H1 (cell line): ENCODE measurements around the gene SIRT5. TPM values are rescaled to one million over a fixed set of nuclear protein-coding genes. Genes with fewer than 3 reads are reported as not detected.

ENCODE experiments used
- ATF3 ChIP-seq: IDR thresholded peaks from 2 replicates; pipeline ENCODE4 v1.6.1; 2011; ENCODE audit warnings: low read depth, mild to moderate bottlenecking, low read length; ENCODE audit not compliant: insufficient read depth
- GABPA ChIP-seq: IDR thresholded peaks from 2 replicates; pipeline ENCODE4 v1.6.1; 2011; ENCODE audit warnings: mild to moderate bottlenecking, low read length, moderate library complexity, borderline replicate concordance; ENCODE audit not compliant: insufficient read depth
- JUN ChIP-seq: IDR thresholded peaks from 2 replicates; pipeline ENCODE4 v1.6.1; 2011; ENCODE audit warnings: low read depth, mild to moderate bottlenecking, improper control_type of control experiment, low read length
- MAX ChIP-seq: IDR thresholded peaks from 2 replicates; pipeline ENCODE4 v1.6.1; 2012; ENCODE audit warnings: inconsistent platforms
- PHF8 ChIP-seq: fragments of 200-600 bp; sonication (generic); conservative IDR thresholded peaks from 2 replicates; pipeline ENCODE4 v1.7.1; 2012; ENCODE audit warnings: low read depth, mild to moderate bottlenecking, inconsistent platforms, low read length, moderate library complexity
- POLR2A ChIP-seq, 2 experiments: IDR thresholded peaks; 1 replicate in 1 of 2; 2 replicates in 1 of 2; pipeline ENCODE4 v1.6.1; 2011; ENCODE audit warnings: low read depth in 2 of 2, low read length in 2 of 2, mild to moderate bottlenecking in 2 of 2; ENCODE audit errors: control extremely low read depth in 1 of 2
- SIN3A ChIP-seq, 2 experiments: IDR thresholded peaks in 1 of 2; conservative IDR thresholded peaks in 1 of 2; 2 replicates each; pipeline ENCODE4 v1.6.1; 2011 to 2012; ENCODE audit warnings: low read length in 2 of 2, improper control_type of control experiment in 1 of 2, low read depth in 1 of 2, mild to moderate bottlenecking in 1 of 2
- TAF1 ChIP-seq: IDR thresholded peaks from 2 replicates; pipeline ENCODE4 v1.6.1; 2011; ENCODE audit warnings: mild to moderate bottlenecking, low read depth, low read length
- TEAD4 ChIP-seq: IDR thresholded peaks from 2 replicates; pipeline ENCODE4 v1.6.1; 2012; ENCODE audit warnings: low read depth, low read length, inconsistent platforms, mixed read lengths
- polyA plus RNA-seq, 7 experiments: library from polyadenylated mRNA; depleted of rRNA in 3 of 7; stranded (reverse) in 5 of 7; unstranded in 2 of 7; fragments of >200 nt in 5 of 7; fragments of 200-250 nt in 2 of 7; gene quantifications; 1 replicate in 5 of 7; 2 replicates in 1 of 7; 4 replicates in 1 of 7; pipeline versions ENCODE4 v1.2.1 to v1.2.3, GENCODE V29; 2011 to 2013; ENCODE audit warnings: missing spikeins in 2 of 7, mixed read lengths in 2 of 7
- total RNA-seq: library from RNA; stranded (reverse); fragmentation: NEBNext Ultra II Directional; extraction: Animal tissue kit (Norgen Biotek cat#: 25700); gene quantifications from 2 replicates; pipeline ENCODE4 v1.2.1, GENCODE V29; 2021

SIRT5 gene
- total and polyA plus RNA-seq, 2 of the 8 experiments (the other 6 are each of a cell fraction or from before 2014, with no cell fraction given) = 7.4 to 14.7 TPM

GRCh38 chr6:13559251-13559650 is 15.2 kb upstream of the SIRT5 start (continued):
- no peak for TF ChIP-seq ATF3
- no peak for TF ChIP-seq PHF8
- TF ChIP-seq JUN = no peak
- TF ChIP-seq MAX = no peak
- TF ChIP-seq SIN3A (conservative IDR thresholded peaks at IDR 0.05 in 1 of 2, IDR thresholded peaks at IDR 0.05 in 1 of 2; ENCODE audit: low read depth in 1 of 2, low read length in 2 of 2) = no peak
- TF ChIP-seq TEAD4 = no peak
- no peak for TF ChIP-seq TAF1
- TF ChIP-seq POLR2A (IDR thresholded peaks at IDR 0.05; ENCODE audit: control extremely low read depth in 1 of 2, low read depth in 2 of 2, low read length in 2 of 2) = no peak
- no peak for TF ChIP-seq GABPA
